Fibroblast of mammary gland (primary cell): ENCODE measurements around the gene WAS.
A peak's percentile ranks its signal among the peaks of the same experiment; 100 is the strongest.

Experiments used
- DNase-seq: peaks from one replicate; pipeline ENCODE4 v3.0.0-alpha.2; 2010; ENCODE audit warnings: low read depth
- H3K4me3 ChIP-seq: 2 replicates; pipeline ENCODE4 v1.5.1; 2011; ENCODE audit warnings: low read depth, mild to moderate bottlenecking, low read length, moderate library complexity; ENCODE audit not compliant: control insufficient read depth
- TF ChIP-seq, protein P1 (sequence below): conservative IDR thresholded peaks from 2 replicates; pipeline ENCODE4 v1.5.1; 2011; ENCODE audit warnings: low read depth, low read length, inconsistent platforms; ENCODE audit not compliant: control insufficient read depth, insufficient read depth

Gene WAS

GRCh38 chrX:48696909-48697727 lies 13.5 kb downstream of the WAS start:
- peak overlapping the region; percentile 56 for H3K4me3 ChIP-seq
- TF ChIP-seq, protein P1, sequence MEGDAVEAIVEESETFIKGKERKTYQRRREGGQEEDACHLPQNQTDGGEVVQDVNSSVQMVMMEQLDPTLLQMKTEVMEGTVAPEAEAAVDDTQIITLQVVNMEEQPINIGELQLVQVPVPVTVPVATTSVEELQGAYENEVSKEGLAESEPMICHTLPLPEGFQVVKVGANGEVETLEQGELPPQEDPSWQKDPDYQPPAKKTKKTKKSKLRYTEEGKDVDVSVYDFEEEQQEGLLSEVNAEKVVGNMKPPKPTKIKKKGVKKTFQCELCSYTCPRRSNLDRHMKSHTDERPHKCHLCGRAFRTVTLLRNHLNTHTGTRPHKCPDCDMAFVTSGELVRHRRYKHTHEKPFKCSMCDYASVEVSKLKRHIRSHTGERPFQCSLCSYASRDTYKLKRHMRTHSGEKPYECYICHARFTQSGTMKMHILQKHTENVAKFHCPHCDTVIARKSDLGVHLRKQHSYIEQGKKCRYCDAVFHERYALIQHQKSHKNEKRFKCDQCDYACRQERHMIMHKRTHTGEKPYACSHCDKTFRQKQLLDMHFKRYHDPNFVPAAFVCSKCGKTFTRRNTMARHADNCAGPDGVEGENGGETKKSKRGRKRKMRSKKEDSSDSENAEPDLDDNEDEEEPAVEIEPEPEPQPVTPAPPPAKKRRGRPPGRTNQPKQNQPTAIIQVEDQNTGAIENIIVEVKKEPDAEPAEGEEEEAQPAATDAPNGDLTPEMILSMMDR = no peak
- DNase-seq = peak; percentile 37

DNA sequence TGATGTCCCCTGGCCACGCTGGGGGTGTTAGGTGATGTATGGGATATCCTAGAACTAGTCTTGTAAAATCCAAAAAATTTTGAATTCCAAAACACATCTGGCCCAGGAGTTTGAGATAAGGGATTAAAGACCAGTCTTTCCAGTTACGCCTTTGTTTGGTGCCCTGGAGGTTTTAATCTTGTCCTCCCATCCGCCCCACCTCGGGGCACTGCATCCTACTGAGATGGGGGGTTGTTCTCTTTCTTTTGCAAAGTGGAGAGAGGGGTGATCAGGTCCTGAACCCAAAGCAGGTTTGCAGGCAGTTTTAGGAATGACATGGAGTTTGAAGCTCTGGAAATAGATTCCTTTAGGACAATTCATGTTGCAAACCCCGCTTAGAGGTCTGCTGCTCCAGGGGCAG lies 14.7 kb downstream of the WAS start:
- DNase-seq = no peak
- H3K4me3 ChIP-seq = no peak overlapping the region
- TF ChIP-seq, protein P1 = no peak

DNA sequence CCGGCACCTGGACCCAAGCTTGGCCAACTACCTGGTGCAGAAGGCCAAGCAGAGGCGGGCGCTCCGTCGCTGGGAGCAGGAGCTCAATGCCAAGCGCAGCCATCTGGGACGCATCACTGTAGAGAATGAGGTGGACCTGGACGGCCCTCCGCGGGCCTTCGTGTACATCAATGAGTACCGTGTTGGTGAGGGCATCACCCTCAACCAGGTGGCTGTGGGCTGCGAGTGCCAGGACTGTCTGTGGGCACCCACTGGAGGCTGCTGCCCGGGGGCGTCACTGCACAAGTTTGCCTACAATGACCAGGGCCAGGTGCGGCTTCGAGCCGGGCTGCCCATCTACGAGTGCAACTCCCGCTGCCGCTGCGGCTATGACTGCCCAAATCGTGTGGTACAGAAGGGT lies 16.6 kb downstream of the WAS start:
- no peak for DNase-seq
- TF ChIP-seq, protein P1 = no peak
- no peak overlapping the region for H3K4me3 ChIP-seq

GRCh38 chrX:48700951-48701653 lies 17.5 kb downstream of the WAS start:
- DNase-seq = no peak
- H3K4me3 ChIP-seq = no peak overlapping the region
- TF ChIP-seq, protein P1 = no peak

- TF ChIP-seq, protein P1 = no peak
- no peak for DNase-seq
- H3K4me3 ChIP-seq = no peak overlapping the region
Measured at GRCh38 chrX:48702032-48702431, 18.4 kb downstream of the WAS start.

DNA sequence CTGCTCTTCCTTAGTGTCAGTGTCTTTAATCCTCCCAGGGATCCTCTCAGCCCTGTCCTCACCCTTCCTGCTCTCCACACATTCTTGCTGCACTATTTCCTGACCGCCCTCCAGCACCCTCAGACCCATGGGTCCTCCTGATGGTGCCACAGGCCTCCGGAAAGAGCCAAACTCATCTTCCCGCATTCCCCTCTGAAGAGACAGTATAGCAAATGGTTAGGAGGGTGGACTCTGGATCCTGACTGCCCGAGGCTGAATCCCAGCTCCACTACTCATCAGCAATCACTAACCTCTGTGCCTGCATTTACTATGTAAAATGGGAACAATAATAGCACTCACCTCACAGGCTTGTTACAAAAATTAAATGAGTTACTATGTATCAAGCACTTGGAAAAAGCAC lies 19.1 kb downstream of the WAS start:
- no peak overlapping the region for H3K4me3 ChIP-seq
- DNase-seq = no peak
- TF ChIP-seq, protein P1 = no peak
